ENCODE measurements around the gene MRPS15.
"Not testable (repeated sequence)": the region's sequence is repeated elsewhere in the genome, so short reads cannot be mapped to it uniquely, and the experiment has no call there.

DNA sequence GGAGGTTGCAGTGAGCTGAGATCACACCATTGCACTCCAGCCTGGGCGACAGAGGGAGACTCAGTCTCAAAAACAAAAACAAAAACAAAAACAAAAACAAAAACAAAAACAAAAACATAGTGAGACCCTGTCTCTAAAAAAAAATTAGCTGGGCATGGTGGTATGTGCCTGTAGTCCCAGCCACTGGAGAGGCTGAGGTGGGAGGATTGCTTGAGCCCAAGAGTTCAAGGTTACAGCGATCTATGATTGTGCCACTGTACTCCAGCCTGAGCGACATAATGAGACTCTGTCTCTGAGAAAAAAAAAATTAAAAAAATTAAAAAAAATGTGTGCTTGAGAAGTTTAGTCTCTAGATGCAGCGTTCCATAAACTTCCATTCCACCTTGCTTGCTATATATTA lies 37.7 kb upstream of the MRPS15 start:
- TF ChIP-seq, protein P1, sequence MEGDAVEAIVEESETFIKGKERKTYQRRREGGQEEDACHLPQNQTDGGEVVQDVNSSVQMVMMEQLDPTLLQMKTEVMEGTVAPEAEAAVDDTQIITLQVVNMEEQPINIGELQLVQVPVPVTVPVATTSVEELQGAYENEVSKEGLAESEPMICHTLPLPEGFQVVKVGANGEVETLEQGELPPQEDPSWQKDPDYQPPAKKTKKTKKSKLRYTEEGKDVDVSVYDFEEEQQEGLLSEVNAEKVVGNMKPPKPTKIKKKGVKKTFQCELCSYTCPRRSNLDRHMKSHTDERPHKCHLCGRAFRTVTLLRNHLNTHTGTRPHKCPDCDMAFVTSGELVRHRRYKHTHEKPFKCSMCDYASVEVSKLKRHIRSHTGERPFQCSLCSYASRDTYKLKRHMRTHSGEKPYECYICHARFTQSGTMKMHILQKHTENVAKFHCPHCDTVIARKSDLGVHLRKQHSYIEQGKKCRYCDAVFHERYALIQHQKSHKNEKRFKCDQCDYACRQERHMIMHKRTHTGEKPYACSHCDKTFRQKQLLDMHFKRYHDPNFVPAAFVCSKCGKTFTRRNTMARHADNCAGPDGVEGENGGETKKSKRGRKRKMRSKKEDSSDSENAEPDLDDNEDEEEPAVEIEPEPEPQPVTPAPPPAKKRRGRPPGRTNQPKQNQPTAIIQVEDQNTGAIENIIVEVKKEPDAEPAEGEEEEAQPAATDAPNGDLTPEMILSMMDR (conservative IDR thresholded peaks at IDR 0.05): not testable (repeated sequence)
- TF ChIP-seq ZFX (IDR thresholded peaks at IDR 0.05): not testable (repeated sequence)
